Activated CD4-positive, alpha-beta T cell treated with anti-CD3 and anti-CD28 coated beads, Interleukin-2, amount 50 U/mL, for 16 hours (primary cell): ENCODE data around the gene GAS2L3.
A peak's percentile ranks its signal among the peaks of the same experiment; 100 is the strongest.
"Not testable (repeated sequence)": the region's sequence is repeated elsewhere in the genome, so short reads cannot be mapped to it uniquely, and the experiment has no call there.

Source experiments
- DNase-seq: peaks from one replicate; pipeline ENCODE4 v3.0.0-alpha.2; 2020

The GAS2L3 gene

DNA sequence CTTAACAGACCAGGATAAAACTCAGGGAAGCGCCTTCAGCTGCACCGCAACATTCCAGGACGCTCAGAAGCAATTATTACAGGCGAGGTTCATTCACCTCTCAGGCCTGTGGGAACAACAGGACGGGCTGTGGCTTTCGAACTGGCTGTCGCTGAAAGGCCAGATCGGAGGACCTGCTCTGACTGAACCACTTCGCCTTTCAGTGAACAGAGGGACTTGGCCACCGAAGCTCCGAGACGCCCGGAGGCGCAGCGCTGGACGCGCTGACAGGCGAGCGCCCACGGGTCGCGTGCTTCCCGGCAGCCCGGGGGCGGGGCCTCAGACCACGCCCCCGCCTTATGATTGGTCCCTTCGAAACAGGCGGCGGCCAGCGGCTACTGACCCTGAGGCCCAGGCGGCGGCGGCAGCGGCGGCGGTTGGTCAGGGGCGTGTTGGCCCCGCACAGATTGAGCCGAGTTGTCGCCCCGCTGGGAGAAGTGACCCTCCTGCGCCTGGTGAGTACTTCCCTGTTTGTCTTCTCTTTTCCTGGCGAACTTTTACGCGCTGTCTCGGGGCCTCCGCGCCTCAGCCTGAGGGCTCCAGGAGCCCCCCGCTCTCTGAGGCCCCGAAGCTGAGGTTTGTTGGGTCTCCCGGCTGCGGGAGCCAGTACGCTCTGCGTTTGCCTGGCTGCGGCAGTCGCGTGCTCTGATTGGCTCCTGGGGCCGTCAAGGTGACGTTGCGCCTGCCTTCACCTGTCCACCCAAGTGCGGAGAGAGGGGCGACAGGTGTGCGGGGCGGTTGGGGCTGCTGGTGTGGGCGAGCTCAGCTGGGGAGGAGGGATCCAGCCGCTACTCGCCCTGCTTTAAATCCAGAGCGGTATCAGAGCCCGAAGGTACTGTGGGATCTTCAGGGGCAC, at the start of gene GAS2L3:
Gene GAS2L3 (plus strand): TSS at position 393 of the 895 bp plus-strand sequence. CDS start 21,221 bp downstream, outside the sequence.
- peak; percentile 70 for DNase-seq

DNA sequence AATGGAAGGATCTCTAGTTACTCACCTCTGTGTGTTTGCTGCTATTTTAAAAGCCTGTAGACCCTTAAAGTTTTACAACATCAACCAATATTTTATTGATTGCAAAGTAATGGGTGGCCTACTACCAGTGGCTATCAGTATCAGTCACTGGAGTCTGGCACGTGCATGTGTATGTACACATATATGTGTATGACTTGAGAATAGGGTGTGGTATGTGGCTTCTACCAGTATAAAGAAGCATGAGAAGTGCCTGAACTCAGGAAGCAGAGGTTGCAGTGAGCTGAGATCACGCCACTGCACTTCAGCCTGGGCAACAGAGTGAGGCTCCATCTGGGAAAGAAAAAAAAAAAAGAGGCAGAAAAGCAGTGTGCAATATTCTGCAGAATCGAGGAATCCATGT, 45.5 kb upstream of the GAS2L3 start:
- DNase-seq, result no peak

DNA sequence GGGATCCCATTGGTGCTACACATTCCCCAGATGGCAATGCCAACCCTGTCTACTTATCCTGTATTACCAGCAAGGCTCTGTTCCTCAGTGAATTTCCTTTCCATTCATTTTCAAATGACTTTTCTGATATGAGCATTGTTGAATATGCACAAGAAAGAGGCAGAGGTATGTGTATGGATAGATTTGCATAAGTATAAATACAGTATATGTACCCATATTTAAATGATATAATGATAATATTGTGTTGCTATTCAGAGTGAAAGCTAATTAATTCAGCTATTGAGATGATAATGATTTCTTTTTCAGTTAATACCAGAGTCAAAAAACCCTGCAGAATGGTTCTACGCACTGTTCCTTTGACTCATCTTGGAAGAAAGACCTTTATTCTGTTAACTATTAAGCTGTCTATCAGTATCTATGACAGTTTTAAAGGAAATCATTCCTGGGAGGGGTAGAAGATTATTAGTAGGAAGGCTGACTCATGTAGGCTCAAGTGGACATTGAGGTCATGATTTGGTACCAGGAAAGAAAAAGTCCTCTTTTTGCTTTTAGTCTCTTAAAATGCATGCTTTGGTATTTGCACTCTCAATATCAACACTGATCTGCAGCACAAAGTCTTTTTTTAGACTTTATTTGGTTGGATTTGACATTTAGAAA, 44.9 kb upstream of the GAS2L3 start:
- no peak for DNase-seq

DNA sequence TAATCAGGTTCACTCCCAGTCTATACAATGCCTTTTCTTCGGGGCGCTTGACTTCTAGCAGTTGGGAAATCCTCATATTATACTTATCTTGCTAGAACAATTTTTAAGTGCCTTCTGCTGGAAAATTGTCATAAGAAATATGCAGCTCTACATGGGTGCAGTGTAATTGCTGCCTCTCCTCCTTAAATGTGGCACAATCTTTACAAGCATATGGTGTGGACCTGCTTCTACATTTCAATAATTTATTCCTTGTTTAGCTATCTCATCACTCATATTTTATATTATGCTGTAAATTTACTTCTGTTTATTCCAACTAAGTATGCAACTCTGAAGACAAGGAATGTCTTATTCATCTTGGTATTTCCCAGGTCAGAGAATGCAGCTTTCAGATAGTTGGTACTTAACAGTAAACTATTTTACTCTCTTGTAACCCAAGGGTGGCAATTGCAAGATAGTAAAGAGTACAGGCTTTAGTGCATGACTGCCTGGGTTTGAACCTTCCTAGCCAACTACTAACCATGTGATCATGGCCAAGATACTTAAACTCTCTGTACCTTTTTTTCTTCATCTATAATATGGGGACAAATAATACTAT, 43.6 kb upstream of the GAS2L3 start:
- no peak for DNase-seq

DNA sequence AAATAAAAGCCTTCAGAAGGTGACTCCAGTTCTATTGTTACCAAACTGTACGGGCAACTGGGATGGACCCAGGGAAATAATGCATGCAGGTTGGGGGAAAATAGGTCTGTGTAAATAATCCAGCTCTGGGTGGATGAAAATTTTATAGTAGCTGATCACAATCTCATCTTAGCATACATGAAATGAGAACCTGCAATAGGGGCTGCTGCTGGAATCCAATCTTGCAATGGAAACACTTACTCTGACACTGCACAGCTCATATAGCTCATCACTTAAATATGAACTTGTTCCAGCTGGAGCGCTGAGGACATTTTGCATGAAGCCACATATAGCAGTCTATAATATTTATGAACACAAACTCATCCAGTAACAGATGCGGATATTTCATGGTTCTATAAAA, 40.1 kb upstream of the GAS2L3 start:
- no peak for DNase-seq

DNA sequence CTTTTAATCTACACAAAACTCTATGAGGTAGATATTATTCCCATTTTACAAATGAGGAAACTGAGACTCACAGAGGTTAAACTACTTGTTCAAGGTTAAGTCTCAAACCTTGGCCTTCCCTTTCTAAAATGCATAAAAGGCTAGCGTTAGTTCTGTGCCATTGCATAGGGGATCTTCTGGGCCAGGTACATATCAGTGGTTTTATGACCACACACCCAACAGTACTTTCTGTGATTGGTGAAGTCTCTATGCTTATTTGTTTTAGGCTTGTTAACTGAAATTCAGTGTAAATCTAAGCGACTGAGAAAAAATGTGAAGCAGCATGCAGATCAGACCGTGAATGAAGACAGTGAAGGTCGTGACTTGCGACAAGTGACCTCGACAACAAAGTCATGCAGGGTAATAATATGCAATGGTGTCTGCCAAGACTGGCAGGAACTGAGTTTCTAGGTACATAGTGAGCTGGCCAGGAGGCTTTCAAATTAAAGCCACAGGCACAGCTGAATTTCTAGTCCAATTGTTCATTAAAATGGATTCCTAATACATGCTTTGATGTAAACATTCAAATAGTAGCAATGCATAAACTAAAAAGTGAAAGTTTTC, 38.8 kb upstream of the GAS2L3 start:
- no peak for DNase-seq

DNA sequence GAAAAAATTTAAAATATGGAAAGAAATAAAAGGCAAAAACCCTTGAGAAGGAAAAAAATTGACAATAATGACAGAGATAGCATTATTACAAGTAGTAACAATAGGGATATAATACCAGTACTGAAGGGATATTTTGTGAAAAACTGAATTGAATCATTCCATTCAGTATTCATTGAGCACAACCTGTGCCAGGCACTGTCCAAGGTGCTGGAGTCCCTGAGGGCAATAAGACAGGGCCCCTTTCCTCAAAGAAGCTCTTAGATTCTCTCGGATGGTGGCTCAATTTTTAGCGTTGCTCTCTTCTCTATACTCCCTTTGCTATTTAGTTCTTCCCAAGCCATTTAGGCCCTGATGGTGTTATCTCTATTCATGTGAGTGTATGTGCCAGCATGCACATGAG, 34.3 kb upstream of the GAS2L3 start:
- DNase-seq, result peak; percentile 8

DNA sequence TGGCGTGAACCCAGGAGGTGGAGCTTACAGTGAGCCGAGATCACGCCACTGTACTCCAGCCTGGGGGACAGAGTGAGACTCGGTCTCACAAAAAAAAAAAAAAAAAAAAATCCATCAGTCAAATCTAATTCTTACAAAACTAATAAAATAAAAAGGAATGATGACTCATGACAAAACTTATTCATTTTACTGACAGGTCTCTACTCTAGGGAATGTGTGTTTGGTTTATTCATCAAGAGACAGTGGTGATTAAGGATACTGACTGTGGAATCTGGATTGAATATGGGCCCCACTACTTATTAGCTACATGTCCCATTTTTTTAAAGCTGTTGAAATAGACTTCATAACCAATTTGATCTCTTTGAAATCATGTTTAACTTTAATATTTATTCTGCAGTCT, 29.3 kb upstream of the GAS2L3 start:
- no peak for DNase-seq

DNA sequence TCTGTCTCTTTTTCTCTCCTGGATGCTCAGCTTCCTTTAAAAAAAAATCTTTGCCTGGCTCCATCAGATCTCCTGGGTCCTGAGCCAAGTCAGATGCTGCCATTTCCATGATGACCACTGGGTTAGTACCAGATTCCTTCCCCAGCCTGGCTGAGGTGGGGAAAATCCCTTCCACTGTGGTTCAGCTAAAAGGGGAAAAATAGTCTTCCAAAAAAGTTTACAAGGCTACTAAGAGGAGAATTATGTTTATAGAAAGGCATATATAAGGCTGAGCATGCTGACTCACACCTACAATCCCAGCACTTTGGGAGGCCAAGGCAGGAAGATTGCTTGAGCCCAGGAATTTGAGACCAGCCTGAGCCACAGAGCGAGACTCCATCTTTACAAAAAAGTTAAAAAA, 28.4 kb upstream of the GAS2L3 start:
- no peak for DNase-seq

DNA sequence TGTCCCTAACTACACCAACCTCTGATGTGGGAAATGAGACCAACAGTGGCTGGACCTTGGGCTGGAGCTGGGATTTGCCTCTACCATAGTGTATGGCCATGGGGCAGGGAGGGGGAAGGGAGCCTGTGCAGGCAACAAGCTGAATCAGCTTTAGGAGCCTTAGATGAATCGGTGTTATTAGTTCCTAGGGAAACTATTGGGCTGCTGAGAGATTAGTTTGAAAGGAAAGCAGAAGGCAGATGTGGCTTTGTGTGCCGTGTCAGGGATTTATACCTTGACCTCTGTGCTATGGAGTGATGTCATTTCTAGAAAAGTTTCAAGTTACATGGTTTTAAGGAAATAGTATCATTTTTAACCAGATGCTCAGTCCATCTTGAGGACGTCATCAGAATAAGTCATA, 19.5 kb upstream of the GAS2L3 start:
- no peak for DNase-seq

DNA sequence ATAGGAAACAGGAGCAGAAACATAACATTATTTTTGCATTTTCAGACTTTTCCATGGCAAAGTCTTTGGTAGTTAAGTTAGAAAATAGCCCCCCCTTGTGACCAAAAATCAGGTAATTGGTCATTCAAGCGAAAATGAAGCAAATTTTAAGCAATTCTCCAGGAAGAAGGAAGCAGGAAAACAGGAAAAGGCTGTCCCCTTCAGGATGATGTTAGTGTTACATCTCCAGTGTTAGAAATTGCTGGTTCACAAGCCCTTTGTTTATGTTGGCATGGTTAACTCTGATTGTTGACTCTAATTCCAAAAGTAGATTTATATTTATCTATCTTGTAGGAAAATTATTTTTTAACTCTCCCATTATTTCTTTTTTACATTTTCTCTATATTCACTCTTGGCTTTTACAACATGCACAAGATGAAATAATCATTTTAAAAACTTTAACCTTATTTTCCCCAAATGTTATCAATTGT, 18.8 kb upstream of the GAS2L3 start:
- peak; percentile 29 for DNase-seq

DNA sequence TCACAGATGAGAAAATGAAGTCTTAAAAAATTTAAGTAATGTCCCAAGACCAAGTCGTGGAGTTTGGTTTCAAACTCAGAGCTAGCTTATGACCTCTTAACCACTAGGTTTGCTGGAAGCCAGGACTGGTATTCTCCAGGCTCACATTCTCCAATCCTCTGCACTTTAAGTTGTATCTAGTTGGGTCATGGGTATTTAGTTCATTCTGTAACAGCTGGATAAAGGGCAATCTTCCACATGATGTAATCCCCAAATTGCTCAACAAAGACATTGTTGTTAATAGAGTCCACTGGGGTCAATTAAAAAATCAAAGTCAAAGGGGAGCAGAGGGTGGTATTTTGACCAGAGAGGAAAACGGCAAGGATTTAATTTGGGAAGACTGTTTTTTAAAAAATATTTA, 17.8 kb upstream of the GAS2L3 start:
- DNase-seq, result no peak

DNA sequence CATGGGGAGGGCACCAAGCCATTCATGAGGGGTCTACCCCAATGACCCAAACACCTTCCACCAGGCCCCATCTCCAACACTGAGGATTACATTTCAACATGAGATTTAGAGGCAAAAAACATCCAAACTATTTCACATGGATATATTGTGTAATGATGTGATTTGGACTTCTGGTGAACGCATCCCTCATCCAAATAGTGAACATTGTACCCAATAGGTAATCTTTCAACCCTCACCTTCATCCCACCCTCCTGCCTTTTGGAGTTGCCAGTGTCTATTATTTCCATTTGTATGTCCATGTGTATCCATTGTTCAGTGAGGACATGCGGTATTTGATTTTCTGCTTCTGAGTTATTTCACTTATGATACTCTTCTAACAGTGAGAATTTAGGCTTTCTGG, 16.1 kb upstream of the GAS2L3 start:
- DNase-seq, result no peak

DNA sequence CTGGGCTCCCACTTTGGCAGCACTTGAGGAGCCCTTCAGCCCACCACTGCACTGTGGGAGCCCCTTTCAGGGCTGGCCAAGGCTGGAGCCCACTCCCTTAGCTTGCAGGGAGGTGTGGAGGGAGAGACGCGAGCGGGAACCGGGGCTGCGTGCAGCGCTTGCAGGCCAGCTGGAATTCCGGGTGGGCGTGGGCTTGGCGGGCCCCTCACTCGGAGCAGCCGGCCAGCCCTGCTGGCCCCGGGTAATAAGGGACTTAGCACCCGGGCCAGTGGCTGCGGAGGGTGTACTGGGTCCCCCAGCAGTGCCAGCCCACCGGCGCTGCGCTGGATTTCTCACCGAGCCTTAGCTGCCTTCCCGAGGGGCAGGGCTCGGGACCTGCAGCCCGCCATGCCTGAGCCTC, 14.2 kb upstream of the GAS2L3 start:
- DNase-seq, result not testable (repeated sequence)

DNA sequence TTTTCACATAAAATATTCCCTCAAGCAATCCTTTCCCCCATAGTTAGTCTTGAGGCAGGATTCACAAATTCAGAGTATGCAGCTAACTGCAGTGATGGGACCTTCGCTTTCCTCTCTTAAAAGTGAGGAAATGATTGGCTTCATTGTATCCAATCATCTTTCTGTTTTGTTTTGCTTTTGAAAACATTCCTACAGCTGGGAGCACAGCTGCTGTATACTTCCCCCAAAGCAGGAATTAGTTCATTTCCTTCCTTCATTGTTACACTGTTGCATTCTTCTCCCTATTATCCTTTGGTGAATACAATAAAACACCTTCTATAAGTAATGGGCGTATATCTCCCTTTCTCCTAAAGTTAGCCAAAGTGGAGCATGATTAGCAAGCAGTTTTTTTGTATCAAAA, 9.4 kb upstream of the GAS2L3 start:
- DNase-seq, result no peak

DNA sequence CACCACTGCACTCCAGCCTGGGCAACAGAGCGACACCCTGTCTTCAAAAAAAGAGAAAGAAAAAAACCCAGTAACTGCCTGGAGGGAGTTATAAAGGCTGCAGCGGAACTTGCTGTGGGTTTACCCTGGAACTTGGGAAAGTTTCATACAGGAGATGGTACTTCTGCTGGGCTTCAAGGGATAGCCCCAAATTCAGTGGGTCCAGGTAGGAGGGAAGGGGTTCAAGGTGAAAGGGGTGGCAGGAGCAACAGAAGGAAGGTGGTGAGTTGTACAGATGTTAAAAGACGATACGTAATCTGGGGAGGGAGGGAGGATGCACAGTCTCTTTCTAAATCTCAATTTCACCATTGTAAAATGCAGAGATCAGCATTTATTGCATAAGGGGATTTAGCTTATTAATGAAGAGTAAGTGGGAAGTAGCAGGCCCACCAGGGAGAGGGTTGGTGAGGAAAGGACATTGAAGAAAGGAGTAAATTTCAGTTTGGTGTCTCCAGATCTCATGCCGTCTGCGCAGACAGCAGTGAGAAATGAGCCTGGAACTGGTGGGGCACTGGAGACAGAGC, 8.5 kb upstream of the GAS2L3 start:
- no peak for DNase-seq

DNA sequence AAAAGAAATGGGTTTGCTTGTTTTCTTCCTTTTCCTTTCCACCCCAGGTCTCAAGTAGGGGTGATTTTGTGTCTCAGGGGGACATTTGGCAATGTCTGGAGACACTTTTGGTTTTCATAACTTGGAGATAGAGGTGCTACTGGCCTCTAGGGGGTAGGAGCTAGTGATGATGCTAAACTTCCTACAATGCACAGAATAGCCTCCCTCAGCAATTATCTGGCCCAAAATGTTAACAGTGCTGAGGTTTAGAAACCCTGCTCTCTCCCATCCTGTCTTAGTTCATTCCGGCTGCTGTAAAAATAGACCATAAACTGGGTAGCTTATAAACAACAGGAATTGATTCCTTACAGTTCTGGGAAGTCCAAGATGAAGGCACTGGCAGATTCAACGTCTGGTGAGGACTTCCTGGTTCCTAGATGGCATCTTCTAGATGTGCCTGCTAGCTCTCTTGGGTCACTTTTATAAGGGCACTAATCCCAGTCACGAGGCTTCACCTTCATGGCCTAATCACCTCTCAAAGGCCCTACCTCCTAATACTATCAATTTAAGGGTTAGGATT, 7.4 kb upstream of the GAS2L3 start:
- no peak for DNase-seq

DNA sequence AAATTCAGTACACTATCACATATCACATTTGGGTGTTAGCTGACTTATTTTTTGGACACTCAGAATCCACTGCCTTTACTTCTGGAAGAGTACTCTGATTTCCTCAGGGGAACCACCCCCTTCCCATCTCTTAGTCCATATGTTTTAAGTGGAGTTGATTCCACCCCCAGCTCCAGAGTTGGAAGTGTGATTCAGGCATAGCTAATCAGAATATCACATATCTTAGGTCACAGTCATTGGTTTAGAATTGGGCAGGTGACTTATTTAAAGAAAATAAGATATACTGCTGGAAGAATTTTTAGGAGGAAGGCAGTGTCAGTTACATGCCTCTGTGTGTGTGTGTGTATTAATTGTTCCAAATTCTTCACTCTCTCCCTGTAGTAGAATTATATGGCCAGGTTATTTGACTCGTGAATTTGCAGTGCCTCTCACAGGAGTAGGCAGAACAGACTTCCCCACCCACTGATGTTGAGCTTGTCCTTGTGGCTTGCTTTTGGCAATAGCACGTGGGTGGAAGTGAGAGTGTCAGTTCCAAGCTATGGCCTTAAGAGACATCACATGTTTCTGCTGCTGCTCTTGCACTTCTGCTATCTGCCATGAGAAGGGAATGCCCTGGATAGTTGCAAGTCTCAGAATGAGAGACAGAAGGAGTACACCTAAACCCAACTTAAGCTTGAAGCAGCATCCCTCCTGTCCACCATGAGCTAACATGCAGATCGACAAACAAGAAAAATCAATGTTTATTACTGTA, 6.4 kb upstream of the GAS2L3 start:
- no peak for DNase-seq

DNA sequence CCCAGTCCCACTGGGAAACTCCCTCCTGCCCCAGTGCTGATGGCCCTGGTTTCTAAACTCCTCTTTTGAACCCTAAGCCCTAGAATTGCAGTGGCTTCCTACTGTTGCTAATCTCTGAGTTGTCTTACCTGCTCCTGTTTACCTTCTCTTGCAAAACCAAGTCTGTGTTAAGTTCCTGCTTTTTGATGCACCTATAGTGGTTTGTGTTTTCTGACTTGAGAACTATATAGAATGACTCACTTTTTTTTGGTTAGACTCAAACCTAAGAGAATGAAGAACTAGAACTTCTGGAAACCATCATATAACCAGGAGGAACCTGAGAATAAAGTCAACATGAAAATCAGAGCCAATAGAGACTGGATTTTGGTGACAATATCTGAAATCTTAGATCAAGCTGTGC, 5.5 kb upstream of the GAS2L3 start:
- DNase-seq, result no peak

DNA sequence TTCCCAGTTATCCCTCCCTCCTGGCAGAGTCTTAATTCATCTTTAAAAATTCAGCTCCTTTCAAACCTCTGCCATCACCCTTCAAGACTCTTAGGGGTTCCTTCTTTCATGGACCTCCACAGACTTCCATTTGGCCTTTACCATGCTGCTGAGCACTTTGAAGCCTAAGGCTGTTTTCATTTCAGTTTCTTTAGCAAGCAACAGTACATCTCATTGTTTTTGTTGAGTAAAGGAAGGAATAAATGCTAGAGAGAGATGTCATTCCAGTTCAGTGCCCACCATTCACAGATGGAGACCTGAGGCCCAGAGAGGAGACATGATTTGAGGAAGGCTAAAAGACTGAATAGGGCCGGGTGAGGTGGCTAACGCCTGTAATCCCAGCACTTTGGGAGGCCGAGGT, 1.3 kb upstream of the GAS2L3 start:
- no peak for DNase-seq

DNA sequence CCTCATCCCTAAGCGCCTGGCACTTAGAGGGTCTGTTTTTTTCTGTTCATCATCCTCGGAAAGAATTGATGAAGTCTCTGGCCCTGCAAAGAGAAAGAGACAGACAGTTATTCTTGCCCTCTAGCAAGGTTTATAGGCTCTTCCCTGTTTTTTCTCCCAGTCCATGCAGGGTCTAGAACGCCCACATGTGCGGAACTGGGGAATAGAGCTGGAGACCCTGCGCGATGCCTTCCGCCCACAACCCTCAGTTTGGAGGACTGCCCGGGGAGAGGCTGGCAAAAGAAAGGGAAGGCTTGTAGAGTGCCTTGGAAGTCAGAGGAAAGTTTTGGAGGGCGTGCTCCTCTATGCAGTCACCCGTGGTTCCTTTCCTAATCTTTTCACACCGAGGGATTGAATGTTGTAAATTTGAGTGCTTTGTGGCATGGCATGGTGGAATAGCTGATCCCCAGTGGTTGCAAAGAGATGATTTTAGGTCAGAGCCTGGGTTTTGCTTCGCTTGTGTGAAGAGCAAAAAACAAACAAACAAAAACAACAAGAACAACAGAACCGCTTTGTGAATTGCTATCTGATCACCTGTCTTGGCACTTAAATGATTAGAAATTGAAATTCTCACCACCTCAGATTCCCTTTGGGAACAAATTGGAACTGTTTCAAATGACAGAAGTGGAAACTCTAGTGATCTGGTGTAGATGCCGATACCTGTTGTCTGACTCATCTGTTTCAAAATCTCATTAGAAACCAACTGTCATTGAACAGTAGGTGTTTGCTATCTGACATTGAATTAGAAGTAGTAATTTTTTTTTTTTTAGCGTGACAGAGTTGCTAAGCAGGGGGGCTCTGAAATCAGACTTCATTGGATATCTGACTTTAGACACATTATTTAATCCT, 947 bp downstream of the GAS2L3 start:
- no peak for DNase-seq
